Lung (tissue), 12 donors: Measurements from ENCODE around the gene FOXP2. TPM values are rescaled to one million over a fixed set of nuclear protein-coding genes. Genes with fewer than 3 reads are reported as not detected.

Experiments used
- ATAC-seq: fragments of 200-7000 bp; cut with Tn5 transposase; one replicate; pipeline ENCODE4 v1.9.1; 2020; ENCODE audit warnings: moderate number of reproducible peaks; ENCODE audit not compliant: insufficient read depth, low FRiP score
- DNase-seq, 3 donors: peaks; one replicate each; pipeline ENCODE4 v3.0.0-alpha.2; 2013 to 2017
- H3K27ac ChIP-seq, 2 donors: one replicate each; pipeline ENCODE4 v1.5.1; 2013; ENCODE audit warnings: mild to moderate bottlenecking in 2 of 2, moderate library complexity in 2 of 2, control low read depth in 1 of 2, inconsistent platforms in 1 of 2, low read depth in 1 of 2, low read length in 1 of 2
- H3K27me3 ChIP-seq, 3 donors: one replicate each; pipeline ENCODE4 v1.5.1; 2013; ENCODE audit warnings: low read length in 2 of 3; ENCODE audit not compliant: control insufficient read depth in 3 of 3, insufficient read depth in 3 of 3
- H3K36me3 ChIP-seq, 4 donors: one replicate each; pipeline ENCODE4 v1.5.1; 2013; ENCODE audit warnings: low read length in 4 of 4, mild to moderate bottlenecking in 1 of 4, moderate library complexity in 1 of 4; ENCODE audit not compliant: control insufficient read depth in 4 of 4, insufficient read depth in 4 of 4
- H3K4me1 ChIP-seq, 5 donors: one replicate each; pipeline ENCODE4 v1.5.1; 2013; ENCODE audit warnings: low read length in 5 of 5, mild to moderate bottlenecking in 2 of 5, moderate library complexity in 1 of 5; ENCODE audit not compliant: control insufficient read depth in 5 of 5, insufficient read depth in 5 of 5
- H3K4me3 ChIP-seq: one replicate; pipeline ENCODE4 v1.5.1; 2013; ENCODE audit warnings: mild to moderate bottlenecking, control low read depth, moderate library complexity
- H3K9ac ChIP-seq, 2 donors: one replicate each; pipeline ENCODE4 v1.5.1; 2013; ENCODE audit warnings: low read length in 2 of 2, control low read depth in 1 of 2; ENCODE audit not compliant: insufficient read depth in 1 of 2
- H3K9me3 ChIP-seq, 4 donors: one replicate each; pipeline ENCODE4 v1.5.1; 2013; ENCODE audit warnings: low read length in 3 of 4, mild to moderate bottlenecking in 1 of 4, moderate library complexity in 1 of 4; ENCODE audit not compliant: control insufficient read depth in 4 of 4, insufficient read depth in 3 of 4
- WGBS, 2 donors: extraction: QIAGEN DNeasy Blood & Tissue Kit; methylation state at CpG; one replicate each; pipeline ENCODE4 v1.1.7; 2013; 5-methylcytosine and 5-hydroxymethylcytosine counted together
- polyA plus RNA-seq, 2 donors: library from polyadenylated mRNA; stranded (reverse); fragments of 200-250 nt; gene quantifications; one replicate each; pipeline ENCODE4 v1.2.1, GENCODE V29; 2013
- total RNA-seq, 2 donors: library from RNA; depleted of rRNA in 1 of 2; stranded (reverse); fragments of >200 nt in 1 of 2; gene quantifications; one replicate each; pipeline ENCODE4 v1.2.1, GENCODE V29; 2014 to 2021
- TF ChIP-seq, protein P1 (sequence below): IDR thresholded peaks from 2 replicates; pipeline ENCODE4 v1.5.1; 2012; ENCODE audit warnings: mild to moderate bottlenecking; ENCODE audit errors: control extremely low read depth, extremely low read depth
- donor health status: control.
- donor health status: control.
- donor health status: Bipolar disorder and iron deficiency.
- donor health status: healthy.
- donor health status: DM: yes; HTN: yes; CAD: no.

Gene FOXP2
- total and polyA plus RNA-seq, 4 donors, result 0.93 to 49.3 (median 5.0) TPM

DNA sequence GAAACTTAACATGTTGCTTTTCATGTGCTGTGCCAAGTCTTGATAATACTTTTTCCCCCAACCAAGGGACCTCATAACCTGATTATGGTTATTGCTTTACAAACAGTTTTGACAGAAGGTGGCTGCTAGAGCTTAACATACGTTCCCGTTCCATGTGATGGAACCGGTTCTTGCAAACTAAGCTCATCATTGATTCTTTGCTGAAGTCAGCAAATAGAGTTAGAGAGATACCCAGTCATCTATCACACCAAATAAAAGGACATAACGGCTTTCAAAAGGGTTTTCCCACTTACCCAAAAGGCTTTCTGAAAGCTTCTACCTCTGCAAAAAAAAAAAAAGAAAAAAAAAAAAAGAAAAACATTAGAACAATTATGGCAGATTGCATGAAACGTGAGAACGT, 277.0 kb downstream of the FOXP2 start:
- H3K27me3 ChIP-seq, result no peaks in the 10 kb centered on the region
- TF ChIP-seq, protein P1, sequence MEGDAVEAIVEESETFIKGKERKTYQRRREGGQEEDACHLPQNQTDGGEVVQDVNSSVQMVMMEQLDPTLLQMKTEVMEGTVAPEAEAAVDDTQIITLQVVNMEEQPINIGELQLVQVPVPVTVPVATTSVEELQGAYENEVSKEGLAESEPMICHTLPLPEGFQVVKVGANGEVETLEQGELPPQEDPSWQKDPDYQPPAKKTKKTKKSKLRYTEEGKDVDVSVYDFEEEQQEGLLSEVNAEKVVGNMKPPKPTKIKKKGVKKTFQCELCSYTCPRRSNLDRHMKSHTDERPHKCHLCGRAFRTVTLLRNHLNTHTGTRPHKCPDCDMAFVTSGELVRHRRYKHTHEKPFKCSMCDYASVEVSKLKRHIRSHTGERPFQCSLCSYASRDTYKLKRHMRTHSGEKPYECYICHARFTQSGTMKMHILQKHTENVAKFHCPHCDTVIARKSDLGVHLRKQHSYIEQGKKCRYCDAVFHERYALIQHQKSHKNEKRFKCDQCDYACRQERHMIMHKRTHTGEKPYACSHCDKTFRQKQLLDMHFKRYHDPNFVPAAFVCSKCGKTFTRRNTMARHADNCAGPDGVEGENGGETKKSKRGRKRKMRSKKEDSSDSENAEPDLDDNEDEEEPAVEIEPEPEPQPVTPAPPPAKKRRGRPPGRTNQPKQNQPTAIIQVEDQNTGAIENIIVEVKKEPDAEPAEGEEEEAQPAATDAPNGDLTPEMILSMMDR, result no peak
- H3K9me3 ChIP-seq, result no peaks in the 10 kb centered on the region
- no peak overlapping the region for H3K27ac ChIP-seq
- peaks cover 0 to 6% (median 2%) of the 10 kb centered on the region in 4 donors for H3K36me3 ChIP-seq
- no peak for DNase-seq
- no peaks in the 10 kb centered on the region for H3K4me1 ChIP-seq
- WGBS, 2 donors, result 94 to 95% methylated on average over 6 of the region's 6 CpGs
- no peak overlapping the region for H3K9ac ChIP-seq
- H3K4me3 ChIP-seq, result no peak overlapping the region
- ATAC-seq, result no peak

DNA sequence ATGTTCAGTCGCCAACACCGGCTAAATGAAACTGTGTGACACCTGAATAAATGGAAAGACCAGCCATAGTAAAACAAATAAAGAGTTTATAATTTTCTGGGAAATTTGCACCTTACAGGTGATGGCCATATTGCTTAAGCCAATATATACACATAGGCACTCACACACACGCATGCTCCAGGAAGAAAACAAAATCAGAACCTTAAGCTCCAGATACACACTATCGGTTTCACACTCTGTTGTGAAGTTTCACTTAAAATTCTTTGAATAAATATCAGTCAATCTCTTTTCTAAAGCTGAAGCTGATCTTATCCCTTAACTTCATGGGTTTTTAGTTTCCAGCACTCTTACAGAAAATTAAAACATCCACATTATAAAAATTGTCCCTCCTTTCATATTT, 280.6 kb downstream of the FOXP2 start:
- peaks cover 0 to 5% (median 2%) of the 10 kb centered on the region in 4 donors for H3K36me3 ChIP-seq

DNA sequence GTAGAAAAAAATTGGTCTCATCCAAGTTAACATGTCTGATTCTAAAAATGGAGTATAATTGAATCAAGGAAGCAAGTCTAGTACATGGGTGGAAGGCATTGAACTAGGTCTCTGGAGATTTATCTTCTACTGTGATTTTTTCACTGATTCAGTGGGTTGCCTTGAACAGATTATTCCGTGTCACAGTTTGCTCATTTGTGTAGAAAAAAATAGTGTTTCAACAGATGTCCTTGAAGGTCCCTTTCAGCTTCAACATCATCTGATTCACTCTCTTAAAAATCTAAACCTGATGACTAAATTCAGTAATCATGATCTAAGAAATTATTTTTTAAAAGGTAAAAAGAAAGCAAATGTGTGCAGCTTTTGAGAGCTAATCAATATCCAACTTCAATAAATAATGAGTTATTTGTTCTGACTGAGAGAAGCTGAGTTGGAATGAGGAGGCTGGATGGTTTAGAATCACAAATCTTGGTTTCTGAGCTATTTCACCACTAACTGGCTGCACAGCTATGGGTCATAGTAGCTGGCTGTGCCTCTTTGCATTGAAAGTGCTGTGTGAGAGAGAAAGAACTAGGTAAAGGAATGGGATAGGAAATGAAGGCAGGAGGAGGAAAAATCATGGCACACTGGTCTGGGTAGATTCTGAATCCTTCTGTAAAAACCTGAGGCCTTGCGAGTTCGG, 285.8 kb downstream of the FOXP2 start:
- H3K9me3 ChIP-seq, result peaks cover 0 to 5% (median 0%) of the 10 kb centered on the region in 4 donors
- no peaks in the 10 kb centered on the region for H3K36me3 ChIP-seq
- H3K4me1 ChIP-seq, result no peaks in the 10 kb centered on the region
- H3K27me3 ChIP-seq, result no peaks in the 10 kb centered on the region
- H3K4me3 ChIP-seq, result no peak overlapping the region
- DNase-seq (no peak), ATAC-seq (no peak)
- WGBS, 2 donors, result 92 to 93% methylated on average over 3 of the region's 3 CpGs
- no peak overlapping the region for H3K27ac ChIP-seq
- no peak overlapping the region for H3K9ac ChIP-seq
- TF ChIP-seq, protein P1, result no peak

More for the DNA sequence above, 280.6 kb downstream of the FOXP2 start:
- H3K27ac ChIP-seq, result no peak overlapping the region
- H3K9me3 ChIP-seq, result no peaks in the 10 kb centered on the region
- TF ChIP-seq, protein P1, result no peak
- no peaks in the 10 kb centered on the region for H3K4me1 ChIP-seq
- H3K27me3 ChIP-seq, result no peaks in the 10 kb centered on the region
- WGBS, 2 donors, result 95% methylated on average over 4 of the region's 4 CpGs
- H3K9ac ChIP-seq, result no peak overlapping the region
- no peak overlapping the region for H3K4me3 ChIP-seq
- DNase-seq, result no peak
- no peak for ATAC-seq
